Liver (tissue), 9 donors: ENCODE measurements around the gene TPBGL. TPM values are rescaled to one million over a fixed set of nuclear protein-coding genes. Genes with fewer than 3 reads are reported as not detected.

Experiments
- DNase-seq: peaks from one replicate; pipeline ENCODE4 v3.0.0-alpha.2; 2017; ENCODE audit warnings: low spot score
- H3K27ac ChIP-seq, 2 donors: one replicate each; pipeline ENCODE4 v1.7.0; 2013; ENCODE audit warnings: inconsistent platforms in 2 of 2, low read length in 2 of 2, control low read depth in 1 of 2, low read depth in 1 of 2, mild to moderate bottlenecking in 1 of 2
- H3K27me3 ChIP-seq, 4 donors: one replicate each; pipeline versions ENCODE4 v1.6.1 to v1.7.0; 2013; ENCODE audit warnings: low read length in 3 of 4, inconsistent platforms in 1 of 4, mild to moderate bottlenecking in 1 of 4, moderate library complexity in 1 of 4; ENCODE audit not compliant: control insufficient read depth in 4 of 4, insufficient read depth in 4 of 4
- H3K36me3 ChIP-seq, 4 donors: one replicate each; pipeline versions ENCODE4 v1.6.1 to v1.7.0; 2013; ENCODE audit warnings: low read length in 3 of 4, mild to moderate bottlenecking in 3 of 4, low read depth in 1 of 4, moderate library complexity in 1 of 4; ENCODE audit not compliant: control insufficient read depth in 4 of 4, insufficient read depth in 3 of 4
- H3K4me1 ChIP-seq, 4 donors: one replicate each; pipeline versions ENCODE4 v1.6.1 to v1.7.0; 2013; ENCODE audit warnings: low read length in 3 of 4, mild to moderate bottlenecking in 3 of 4, moderate library complexity in 1 of 4; ENCODE audit not compliant: control insufficient read depth in 4 of 4, insufficient read depth in 4 of 4
- H3K4me3 ChIP-seq, 3 donors: one replicate each; pipeline versions ENCODE4 v1.6.1 to v1.7.0; 2013; ENCODE audit warnings: low read length in 3 of 3, control low read depth in 1 of 3, low read depth in 1 of 3, mild to moderate bottlenecking in 1 of 3
- H3K9ac ChIP-seq, 2 donors: one replicate each; pipeline ENCODE4 v1.7.0; 2013; ENCODE audit warnings: low read length in 2 of 2, mild to moderate bottlenecking in 2 of 2, moderate library complexity in 2 of 2, control low read depth in 1 of 2, low read depth in 1 of 2
- H3K9me3 ChIP-seq, 4 donors: one replicate each; pipeline versions ENCODE4 v1.6.1 to v1.7.0; 2013; ENCODE audit warnings: low read length in 3 of 4; ENCODE audit not compliant: control insufficient read depth in 4 of 4
- ATF3 ChIP-seq: IDR thresholded peaks from 2 replicates; pipeline ENCODE4 v1.6.1; 2016; ENCODE audit warnings: antibody characterized with exemption
- EGR1 ChIP-seq, 2 donors: IDR thresholded peaks; 2 replicates each; pipeline ENCODE4 v1.6.1; 2016 to 2018; ENCODE audit warnings: antibody characterized with exemption in 2 of 2, low read depth in 2 of 2
- FOXA1 ChIP-seq: IDR thresholded peaks from 2 replicates; pipeline ENCODE4 v1.6.1; 2016; ENCODE audit warnings: antibody characterized with exemption
- FOXA2 ChIP-seq: IDR thresholded peaks from 2 replicates; pipeline ENCODE4 v1.6.1; 2016; ENCODE audit warnings: antibody characterized with exemption
- HNF4A ChIP-seq, 2 donors: conservative IDR thresholded peaks; 2 replicates each; pipeline ENCODE4 v1.6.1; 2016; ENCODE audit warnings: antibody characterized with exemption in 2 of 2, mild to moderate bottlenecking in 2 of 2
- NR2F2 ChIP-seq: IDR thresholded peaks from 2 replicates; pipeline ENCODE4 v1.6.1; 2016; ENCODE audit warnings: antibody characterized with exemption
- RAD21 ChIP-seq, 2 donors: IDR thresholded peaks; 2 replicates each; pipeline ENCODE4 v1.6.1; 2016; ENCODE audit warnings: antibody characterized with exemption in 2 of 2, mild to moderate bottlenecking in 2 of 2
- RXRA ChIP-seq, 2 donors: IDR thresholded peaks; 2 replicates each; pipeline ENCODE4 v1.6.1; 2017 to 2018; ENCODE audit warnings: antibody characterized with exemption in 2 of 2, mild to moderate bottlenecking in 1 of 2
- SP1 ChIP-seq: IDR thresholded peaks from 2 replicates; pipeline ENCODE4 v1.6.1; 2018; ENCODE audit warnings: antibody characterized with exemption, mild to moderate bottlenecking
- TAF1 ChIP-seq: conservative IDR thresholded peaks from 2 replicates; pipeline ENCODE4 v1.6.1; 2016; ENCODE audit warnings: antibody characterized with exemption, mild to moderate bottlenecking
- WGBS: extraction: QIAGEN DNeasy Blood & Tissue Kit; methylation state at CpG from one replicate; pipeline ENCODE4 v1.1.7; 2013; 5-methylcytosine and 5-hydroxymethylcytosine counted together
- polyA plus RNA-seq, 2 donors: library from polyadenylated mRNA; stranded (reverse) in 1 of 2; unstranded in 1 of 2; fragments of 200-250 nt in 1 of 2; fragments of >200 nt in 1 of 2; fragmentation: Nextera tagmentation in 1 of 2; extraction: Ambion mirVana in 1 of 2; gene quantifications; one replicate each; pipeline versions ENCODE4 v1.2.1 to v1.2.3, GENCODE V29; 2013 to 2015
- total RNA-seq, 2 donors: library from RNA; depleted of rRNA; stranded (reverse); fragments of >200 nt; gene quantifications; one replicate each; pipeline ENCODE4 v1.2.3, GENCODE V29; 2014
- TF ChIP-seq, protein P1 (sequence below): fragments of 150-350 bp; IDR thresholded peaks from 2 replicates; pipeline ENCODE4 v1.5.1; 2017; ENCODE audit warnings: improper control_type of control experiment, low read depth, low read length; ENCODE audit not compliant: missing input control
- donor health status: healthy.
- donor health status: healthy.
- donor health status: healthy.
- donor health status: healthy.
- donor health status: healthy.

TPBGL gene
- total and polyA plus RNA-seq, 4 donors: 0.05 TPM; not detected in 3

DNA sequence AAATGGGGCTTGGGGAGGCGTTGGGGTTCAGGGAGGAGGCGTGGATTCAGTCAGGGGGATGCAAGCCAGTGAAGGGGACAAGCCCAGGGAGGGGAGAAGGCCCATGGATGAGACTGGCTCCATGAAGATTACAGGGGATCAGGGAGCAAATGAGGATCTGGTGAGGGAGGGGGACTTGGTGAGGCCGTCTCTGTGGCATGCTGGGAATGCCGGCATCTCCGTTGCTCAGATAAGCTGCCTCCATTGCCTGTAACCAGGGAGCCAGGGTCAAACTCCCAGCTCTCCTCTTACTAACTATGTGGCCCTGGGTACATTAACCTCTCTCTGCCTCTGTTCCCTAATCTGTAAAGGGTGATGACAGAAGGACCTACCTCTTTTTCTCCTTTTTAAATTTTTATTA is 38.7 kb downstream of the TPBGL start:
- TF ChIP-seq RXRA (IDR thresholded peaks at IDR 0.05): peak; percentile 56 to 69
- no peak for TF ChIP-seq EGR1 (IDR thresholded peaks at IDR 0.05; ENCODE audit: low read depth in 2 of 2)
- no peak for TF ChIP-seq SP1
- TF ChIP-seq RAD21 (IDR thresholded peaks at IDR 0.05): no peak
- TF ChIP-seq TAF1: no peak
- TF ChIP-seq FOXA1: no peak
- TF ChIP-seq ATF3: no peak
- peak; percentile 55 for TF ChIP-seq NR2F2
- DNase-seq: no peak
- 86% methylated on average over 5 of the region's 5 CpGs for WGBS
- Histone ChIP-seq H3K27me3 (no peaks in the 10 kb centered on the region), H3K36me3 (peaks cover 0 to 32% (median 2%) of the 10 kb centered on the region in 4 donors), H3K4me1 (no peaks in the 10 kb centered on the region), H3K9ac (no peak overlapping the region), H3K27ac (no peak overlapping the region), H3K9me3 (no peaks in the 10 kb centered on the region), H3K4me3 (no peak overlapping the region)

- H3K9me3 ChIP-seq: no peaks in the 10 kb centered on the region
- H3K4me3 ChIP-seq: no peak overlapping the region
- no peak overlapping the region for H3K27ac ChIP-seq
- no peak overlapping the region for H3K9ac ChIP-seq
- no peaks in the 10 kb centered on the region for H3K27me3 ChIP-seq
- no peak for TF ChIP-seq FOXA2
- TF ChIP-seq RAD21 (IDR thresholded peaks at IDR 0.05): peak; percentile 97 to 98
- TF ChIP-seq, protein P1, sequence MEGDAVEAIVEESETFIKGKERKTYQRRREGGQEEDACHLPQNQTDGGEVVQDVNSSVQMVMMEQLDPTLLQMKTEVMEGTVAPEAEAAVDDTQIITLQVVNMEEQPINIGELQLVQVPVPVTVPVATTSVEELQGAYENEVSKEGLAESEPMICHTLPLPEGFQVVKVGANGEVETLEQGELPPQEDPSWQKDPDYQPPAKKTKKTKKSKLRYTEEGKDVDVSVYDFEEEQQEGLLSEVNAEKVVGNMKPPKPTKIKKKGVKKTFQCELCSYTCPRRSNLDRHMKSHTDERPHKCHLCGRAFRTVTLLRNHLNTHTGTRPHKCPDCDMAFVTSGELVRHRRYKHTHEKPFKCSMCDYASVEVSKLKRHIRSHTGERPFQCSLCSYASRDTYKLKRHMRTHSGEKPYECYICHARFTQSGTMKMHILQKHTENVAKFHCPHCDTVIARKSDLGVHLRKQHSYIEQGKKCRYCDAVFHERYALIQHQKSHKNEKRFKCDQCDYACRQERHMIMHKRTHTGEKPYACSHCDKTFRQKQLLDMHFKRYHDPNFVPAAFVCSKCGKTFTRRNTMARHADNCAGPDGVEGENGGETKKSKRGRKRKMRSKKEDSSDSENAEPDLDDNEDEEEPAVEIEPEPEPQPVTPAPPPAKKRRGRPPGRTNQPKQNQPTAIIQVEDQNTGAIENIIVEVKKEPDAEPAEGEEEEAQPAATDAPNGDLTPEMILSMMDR: peak; percentile 93
- TF ChIP-seq RXRA (IDR thresholded peaks at IDR 0.05): peak; percentile 65 to 88
- WGBS: 36% methylated on average over 9 of the region's 9 CpGs
- no peaks in the 10 kb centered on the region for H3K4me1 ChIP-seq
- peak; percentile 84 for DNase-seq
- H3K36me3 ChIP-seq: peaks cover 0 to 32% (median 4%) of the 10 kb centered on the region in 4 donors
These were observed 39.7 kb downstream of the TPBGL start for GRCh38 chr11:75280227-75280701.

- 75% methylated on average over 15 of the region's 15 CpGs for WGBS
- no peak for DNase-seq
- Histone ChIP-seq H3K9me3 (no peaks in the 10 kb centered on the region), H3K27ac (no peak overlapping the region), H3K4me3 (no peak overlapping the region), H3K36me3 (peaks cover 0 to 36% (median 4%) of the 10 kb centered on the region in 4 donors), H3K9ac (no peak overlapping the region), H3K4me1 (no peaks in the 10 kb centered on the region), H3K27me3 (no peaks in the 10 kb centered on the region)
- TF ChIP-seq HNF4A (conservative IDR thresholded peaks at IDR 0.05) (no peak), NR2F2 (peak; percentile 29)
These were observed 40.3 kb downstream of the TPBGL start for GRCh38 chr11:75280770-75281468.
